ENCODE data around the gene PCARE.

PCARE gene

DNA sequence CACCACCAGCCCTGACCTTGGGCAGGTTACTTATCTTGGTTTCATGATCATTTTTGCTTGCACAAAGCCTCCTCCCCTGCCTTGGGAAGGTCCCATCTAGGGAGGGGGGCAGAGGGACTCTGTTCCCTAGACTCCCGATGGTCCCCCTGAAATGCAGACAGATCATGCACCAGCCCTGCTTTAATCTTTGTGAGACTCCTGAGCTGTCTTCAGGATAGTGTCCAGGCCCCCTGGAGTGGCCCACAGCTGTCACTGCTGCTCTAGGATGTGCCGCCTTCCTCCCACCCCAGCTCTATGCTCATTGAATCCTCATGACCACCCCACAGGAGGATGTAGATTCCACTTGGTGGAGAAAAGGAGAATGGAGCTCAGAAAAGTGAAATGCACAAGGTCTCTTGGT is 28.0 kb downstream of the PCARE start:
- TF ChIP-seq, protein P1, sequence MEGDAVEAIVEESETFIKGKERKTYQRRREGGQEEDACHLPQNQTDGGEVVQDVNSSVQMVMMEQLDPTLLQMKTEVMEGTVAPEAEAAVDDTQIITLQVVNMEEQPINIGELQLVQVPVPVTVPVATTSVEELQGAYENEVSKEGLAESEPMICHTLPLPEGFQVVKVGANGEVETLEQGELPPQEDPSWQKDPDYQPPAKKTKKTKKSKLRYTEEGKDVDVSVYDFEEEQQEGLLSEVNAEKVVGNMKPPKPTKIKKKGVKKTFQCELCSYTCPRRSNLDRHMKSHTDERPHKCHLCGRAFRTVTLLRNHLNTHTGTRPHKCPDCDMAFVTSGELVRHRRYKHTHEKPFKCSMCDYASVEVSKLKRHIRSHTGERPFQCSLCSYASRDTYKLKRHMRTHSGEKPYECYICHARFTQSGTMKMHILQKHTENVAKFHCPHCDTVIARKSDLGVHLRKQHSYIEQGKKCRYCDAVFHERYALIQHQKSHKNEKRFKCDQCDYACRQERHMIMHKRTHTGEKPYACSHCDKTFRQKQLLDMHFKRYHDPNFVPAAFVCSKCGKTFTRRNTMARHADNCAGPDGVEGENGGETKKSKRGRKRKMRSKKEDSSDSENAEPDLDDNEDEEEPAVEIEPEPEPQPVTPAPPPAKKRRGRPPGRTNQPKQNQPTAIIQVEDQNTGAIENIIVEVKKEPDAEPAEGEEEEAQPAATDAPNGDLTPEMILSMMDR (conservative IDR thresholded peaks at IDR 0.05; ENCODE audit: low read depth): no peak
- ChIA-PET CTCF (no interaction called here), POLR2A (ENCODE audit: low non-redundant PET) (no interaction called here)

DNA sequence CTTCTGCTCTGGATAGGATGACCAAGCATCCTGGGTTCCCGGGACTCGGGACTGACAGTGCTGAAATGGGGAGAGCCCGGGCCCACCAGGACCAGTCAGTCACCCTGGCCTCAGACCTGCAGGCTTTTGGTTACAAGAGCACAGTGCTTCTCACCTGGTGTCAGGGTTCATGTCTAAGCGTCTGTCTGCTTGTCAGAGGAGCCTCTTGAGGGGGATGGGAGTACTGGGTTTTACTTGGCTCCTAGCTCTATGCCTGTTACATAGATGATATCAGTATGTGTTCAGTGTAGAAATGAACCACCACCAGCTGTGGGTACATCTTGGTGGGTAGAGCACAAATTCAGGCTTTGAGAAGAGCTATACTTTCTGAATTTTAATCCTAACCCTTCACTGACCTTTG is 29.9 kb downstream of the PCARE start:
- DNase-seq (ENCODE audit: low spot score): no peak
- no peak overlapping the region for H3K27ac ChIP-seq
- ChIA-PET POLR2A (ENCODE audit: low non-redundant PET) (no interaction called here), CTCF (no interaction called here)
- TF ChIP-seq, protein P1 (conservative IDR thresholded peaks at IDR 0.05; ENCODE audit: low read depth): no peak

More for the DNA sequence above, 28.0 kb downstream of the PCARE start:
- DNase-seq (ENCODE audit: low spot score): no peak
- H3K27ac ChIP-seq: no peak overlapping the region

GRCh38 chr2:29042561-29043075 is 31.7 kb downstream of the PCARE start:
- no peak overlapping the region for H3K27ac ChIP-seq
- ChIA-PET POLR2A (ENCODE audit: low non-redundant PET) (no interaction called here), CTCF (no interaction called here)
- TF ChIP-seq, protein P1 (conservative IDR thresholded peaks at IDR 0.05; ENCODE audit: low read depth): no peak
- DNase-seq (ENCODE audit: low spot score): no peak

- no peak overlapping the region for H3K27ac ChIP-seq
- POLR2A ChIA-PET (ENCODE audit: low non-redundant PET): no interaction called here
- TF ChIP-seq, protein P1 (conservative IDR thresholded peaks at IDR 0.05; ENCODE audit: low read depth): no peak
- CTCF ChIA-PET: interaction anchor here (0.7 kb wide), 1 partner anchor 13 kb away, joined by 4 read pairs; no protein-coding TSS in a partner anchor
- DNase-seq (ENCODE audit: low spot score): no peak
These were observed 33.1 kb downstream of the PCARE start for GRCh38 chr2:29041161-29041660.

DNA sequence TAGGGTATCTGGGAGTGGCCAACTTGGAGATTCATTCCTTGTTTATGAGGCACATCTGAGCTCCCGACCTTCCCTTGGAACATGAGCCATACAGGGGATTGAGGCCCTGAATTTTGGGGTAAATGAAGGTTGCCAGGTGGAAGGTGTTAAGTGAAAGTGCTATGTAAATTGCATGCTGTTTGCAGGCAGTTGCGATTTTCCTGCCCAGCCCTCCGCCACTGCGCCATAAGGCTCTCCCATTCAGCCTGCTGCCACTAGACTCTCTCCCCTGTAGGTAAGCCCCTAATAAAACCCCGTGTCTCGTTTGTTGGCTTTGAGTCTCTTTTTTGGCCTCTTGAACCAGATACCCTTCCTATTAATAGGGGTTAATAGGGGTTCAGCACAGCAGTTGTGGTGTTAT is 33.8 kb downstream of the PCARE start:
- H3K27ac ChIP-seq: no peak overlapping the region
- DNase-seq (ENCODE audit: low spot score): no peak
- ChIA-PET CTCF (no interaction called here), POLR2A (ENCODE audit: low non-redundant PET) (no interaction called here)
- TF ChIP-seq, protein P1 (conservative IDR thresholded peaks at IDR 0.05; ENCODE audit: low read depth): no peak

GRCh38 chr2:29039718-29040480 is 34.4 kb downstream of the PCARE start:
- TF ChIP-seq, protein P1 (conservative IDR thresholded peaks at IDR 0.05; ENCODE audit: low read depth): no peak
- CTCF ChIA-PET: no interaction called here
- H3K27ac ChIP-seq: no peak overlapping the region
- POLR2A ChIA-PET (ENCODE audit: low non-redundant PET): no interaction called here
- DNase-seq (ENCODE audit: low spot score): no peak
